ENCODE results near the gene RAB11FIP3. TPM values are rescaled to one million over a fixed set of nuclear protein-coding genes. Genes with fewer than 3 reads are reported as not detected.
A peak's percentile ranks its signal among the peaks of the same experiment; 100 is the strongest.
"Not testable (repeated sequence)": the region's sequence is repeated elsewhere in the genome, so short reads cannot be mapped to it uniquely, and the experiment has no call there.

The RAB11FIP3 gene
- total RNA-seq, 1 donor from 2014 or later: 52.1 TPM

DNA sequence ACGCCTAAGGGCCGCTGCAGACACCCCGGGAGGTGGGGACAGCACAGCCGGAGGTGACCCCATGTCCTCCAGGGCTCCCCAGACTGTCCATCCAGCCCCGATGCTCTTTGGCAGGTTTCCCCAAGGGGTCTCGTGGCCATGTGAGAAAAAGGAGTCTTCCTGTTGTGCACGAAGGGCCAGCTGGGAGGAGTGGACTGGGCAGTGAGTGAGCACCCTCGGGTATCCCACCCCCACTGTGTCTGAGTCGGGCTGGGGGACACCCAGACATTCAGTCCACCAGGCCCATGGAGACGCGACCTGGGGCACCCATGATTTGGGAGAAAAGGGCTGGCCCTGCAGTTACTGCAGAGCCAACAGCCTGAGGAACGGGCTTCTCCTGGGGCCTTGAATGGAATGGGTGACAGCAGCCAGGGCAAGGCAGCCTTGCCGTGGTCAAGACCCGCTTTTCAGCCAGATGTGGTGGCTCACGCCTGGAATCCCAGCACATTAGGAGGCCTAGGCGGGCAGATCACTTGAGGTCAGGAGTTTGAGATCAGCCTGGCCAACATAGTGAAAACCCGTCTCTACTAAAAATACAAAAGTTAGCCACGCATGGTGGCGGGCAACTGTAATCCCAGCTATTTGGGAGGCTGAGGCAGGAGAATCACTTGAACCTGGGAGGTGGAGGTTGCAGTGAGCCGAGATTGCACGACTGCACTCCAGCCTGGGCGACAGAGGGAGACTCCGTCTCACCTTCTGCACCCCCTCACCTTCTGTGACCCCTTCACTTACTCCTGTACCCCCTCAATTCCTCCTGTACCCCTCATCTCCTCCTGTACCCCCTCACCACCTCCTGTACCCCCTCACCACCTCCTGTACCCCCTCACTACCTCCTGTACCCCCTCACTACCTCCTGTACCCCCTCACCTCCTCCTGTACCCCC is 78.0 kb downstream of the RAB11FIP3 start:
- no peaks in the 10 kb centered on the region for H3K4me1 Mint-ChIP-seq (ENCODE audit: unreplicated experiment)
- TF ChIP-seq, protein P1, sequence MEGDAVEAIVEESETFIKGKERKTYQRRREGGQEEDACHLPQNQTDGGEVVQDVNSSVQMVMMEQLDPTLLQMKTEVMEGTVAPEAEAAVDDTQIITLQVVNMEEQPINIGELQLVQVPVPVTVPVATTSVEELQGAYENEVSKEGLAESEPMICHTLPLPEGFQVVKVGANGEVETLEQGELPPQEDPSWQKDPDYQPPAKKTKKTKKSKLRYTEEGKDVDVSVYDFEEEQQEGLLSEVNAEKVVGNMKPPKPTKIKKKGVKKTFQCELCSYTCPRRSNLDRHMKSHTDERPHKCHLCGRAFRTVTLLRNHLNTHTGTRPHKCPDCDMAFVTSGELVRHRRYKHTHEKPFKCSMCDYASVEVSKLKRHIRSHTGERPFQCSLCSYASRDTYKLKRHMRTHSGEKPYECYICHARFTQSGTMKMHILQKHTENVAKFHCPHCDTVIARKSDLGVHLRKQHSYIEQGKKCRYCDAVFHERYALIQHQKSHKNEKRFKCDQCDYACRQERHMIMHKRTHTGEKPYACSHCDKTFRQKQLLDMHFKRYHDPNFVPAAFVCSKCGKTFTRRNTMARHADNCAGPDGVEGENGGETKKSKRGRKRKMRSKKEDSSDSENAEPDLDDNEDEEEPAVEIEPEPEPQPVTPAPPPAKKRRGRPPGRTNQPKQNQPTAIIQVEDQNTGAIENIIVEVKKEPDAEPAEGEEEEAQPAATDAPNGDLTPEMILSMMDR (conservative IDR thresholded peaks at IDR 0.05): no peak
- H3K27ac Mint-ChIP-seq: peak overlapping the region; percentile 62
- DNase-seq (ENCODE audit: extremely low spot score, unreplicated experiment): no peak
- H3K4me3 Mint-ChIP-seq: no peak overlapping the region
- H3K9me3 Mint-ChIP-seq: no peaks in the 10 kb centered on the region
- no peaks in the 10 kb centered on the region for H3K36me3 Mint-ChIP-seq
- no peaks in the 10 kb centered on the region for H3K27me3 Mint-ChIP-seq

DNA sequence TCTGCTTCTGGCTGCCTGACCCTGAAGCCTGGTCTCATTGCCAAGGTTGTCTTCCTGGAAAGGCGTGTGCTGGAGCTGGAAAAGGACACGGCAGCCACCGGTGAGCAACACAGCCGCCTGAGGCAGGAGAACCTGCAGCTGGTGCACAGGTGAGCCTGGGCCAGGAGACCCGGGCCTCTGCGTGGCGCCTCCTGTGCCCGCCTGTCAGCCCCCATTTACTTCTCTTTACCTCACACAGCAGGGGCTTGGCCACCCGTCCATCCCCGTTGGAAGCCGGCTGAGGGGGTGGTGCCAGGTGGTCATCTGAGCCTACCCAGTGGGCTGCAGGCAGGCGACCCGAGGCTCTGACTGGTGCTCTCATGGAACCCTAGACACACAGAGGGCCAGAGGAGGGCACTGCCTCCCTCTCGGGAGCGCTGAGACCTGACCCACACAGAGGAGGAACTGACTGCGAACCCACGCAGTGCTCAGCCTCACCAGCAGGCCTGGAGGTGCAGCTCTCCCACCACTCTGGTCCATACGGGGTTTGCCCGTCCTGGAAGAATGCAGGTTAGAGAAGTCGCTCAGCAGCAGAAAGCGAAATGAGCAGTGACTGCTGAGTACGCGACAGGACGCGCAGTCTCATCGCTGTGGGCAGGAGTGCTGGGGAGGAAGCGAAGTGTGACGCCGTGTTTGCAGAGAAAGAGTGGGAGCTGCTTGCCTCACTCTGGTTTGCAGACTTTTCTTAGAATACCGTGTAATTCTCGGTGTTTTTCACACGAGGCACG is 80.2 kb downstream of the RAB11FIP3 start:
- H3K27ac Mint-ChIP-seq: no peak overlapping the region
- no peak overlapping the region for H3K4me3 Mint-ChIP-seq
- DNase-seq (ENCODE audit: extremely low spot score, unreplicated experiment): no peak
- no peaks in the 10 kb centered on the region for H3K4me1 Mint-ChIP-seq (ENCODE audit: unreplicated experiment)
- no peaks in the 10 kb centered on the region for H3K27me3 Mint-ChIP-seq
- no peaks in the 10 kb centered on the region for H3K9me3 Mint-ChIP-seq
- TF ChIP-seq, protein P1 (conservative IDR thresholded peaks at IDR 0.05): no peak
- no peaks in the 10 kb centered on the region for H3K36me3 Mint-ChIP-seq

DNA sequence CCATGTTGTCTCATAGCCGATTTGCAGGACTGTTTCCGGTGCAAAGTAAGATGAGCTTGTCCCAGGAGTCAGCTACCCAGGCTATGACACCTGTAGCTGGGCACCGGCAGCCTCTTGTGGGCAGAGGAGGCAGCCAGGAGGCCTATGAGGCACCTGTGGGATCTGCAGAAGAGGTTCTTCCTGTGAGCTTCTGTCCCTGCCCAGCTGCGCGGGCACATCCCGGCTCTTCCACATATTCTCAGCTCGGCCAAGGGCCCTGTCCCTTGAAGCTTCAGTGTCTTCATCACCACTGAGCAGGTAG is 80.7 kb downstream of the RAB11FIP3 start:
- Mint-ChIP-seq H3K4me3 (no peak overlapping the region), H3K27me3 (no peaks in the 10 kb centered on the region), H3K27ac (no peak overlapping the region), H3K9me3 (no peaks in the 10 kb centered on the region), H3K4me1 (ENCODE audit: unreplicated experiment) (no peaks in the 10 kb centered on the region), H3K36me3 (no peaks in the 10 kb centered on the region)
- TF ChIP-seq, protein P1 (conservative IDR thresholded peaks at IDR 0.05): no peak
- DNase-seq (ENCODE audit: extremely low spot score, unreplicated experiment): no peak

DNA sequence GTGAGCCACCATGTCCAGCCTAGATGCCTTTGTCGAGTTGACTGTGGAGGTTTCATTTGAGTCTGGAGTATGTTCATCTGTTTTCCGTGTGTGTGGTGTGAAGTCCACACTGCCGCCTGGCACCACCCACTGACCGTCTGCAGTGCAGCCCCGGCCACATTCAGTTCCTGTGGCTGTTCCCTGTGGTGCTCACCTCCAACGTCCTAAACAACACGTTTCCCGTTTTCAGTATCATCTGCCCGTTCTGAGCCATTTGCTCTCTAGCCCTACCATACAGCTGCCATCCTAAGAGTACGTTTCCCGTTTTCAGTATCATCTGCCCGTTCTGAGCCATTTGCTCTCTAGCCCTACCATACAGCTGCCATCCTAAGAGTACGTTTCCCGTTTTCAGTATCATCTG is 82.1 kb downstream of the RAB11FIP3 start:
- H3K4me1 Mint-ChIP-seq (ENCODE audit: unreplicated experiment); H3K4me3 Mint-ChIP-seq; H3K9me3 Mint-ChIP-seq; H3K27ac Mint-ChIP-seq; H3K27me3 Mint-ChIP-seq; H3K36me3 Mint-ChIP-seq; DNase-seq (ENCODE audit: extremely low spot score, unreplicated experiment): not testable (repeated sequence)

DNA sequence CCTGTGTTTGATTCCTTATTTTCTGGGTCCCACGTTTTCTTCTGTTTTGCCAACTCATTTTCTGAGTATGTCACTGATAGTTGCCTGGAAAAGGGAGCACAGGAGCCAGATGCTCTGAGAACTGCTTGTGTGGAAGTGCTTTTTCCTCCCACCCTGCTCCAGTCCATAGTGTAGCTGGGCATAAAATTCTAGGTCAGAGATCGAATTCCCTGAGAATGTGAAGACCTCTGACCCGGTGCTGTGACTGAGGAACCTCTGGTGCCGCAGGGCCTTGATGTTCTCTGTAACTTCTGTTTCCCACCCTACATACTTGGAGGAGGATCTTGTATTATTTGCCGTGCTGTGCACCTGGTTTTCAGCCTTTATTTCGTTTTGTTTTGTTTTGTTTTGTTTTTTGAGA is 82.5 kb downstream of the RAB11FIP3 start:
- TF ChIP-seq, protein P1 (conservative IDR thresholded peaks at IDR 0.05): no peak
- H3K27me3 Mint-ChIP-seq: no peaks in the 10 kb centered on the region
- no peaks in the 10 kb centered on the region for H3K4me1 Mint-ChIP-seq (ENCODE audit: unreplicated experiment)
- H3K4me3 Mint-ChIP-seq: no peak overlapping the region
- H3K36me3 Mint-ChIP-seq: no peaks in the 10 kb centered on the region
- DNase-seq (ENCODE audit: extremely low spot score, unreplicated experiment): no peak
- no peaks in the 10 kb centered on the region for H3K9me3 Mint-ChIP-seq
- H3K27ac Mint-ChIP-seq: no peak overlapping the region

All from type B pancreatic cell (in vitro differentiated cells).